HepG2 (cell line): ENCODE data around the gene EYA2. TPM values are rescaled to one million over a fixed set of nuclear protein-coding genes. Genes with fewer than 3 reads are reported as not detected.

Experiments
- ATAC-seq: fragments of 200-7000 bp; cut with Tn5 transposase; 3 replicates; pipeline ENCODE4 v1.9.1; 2020; ENCODE audit warnings: mild to moderate bottlenecking, moderate library complexity
- BruUV-seq: library from RNA; stranded (reverse); fragments of 400-500 nt; replicated peaks from 2 replicates; lab custom pipeline; 2021; lab: Mats Ljungman, UMichigan
- CTCF ChIA-PET: fragments of 300-600 bp; formaldehyde crosslinking; extraction: SDS; loops from one replicate; lab custom pipeline; 2021; ENCODE audit warnings: low total read pairs, inconsistent platforms, low intra/inter-chr PET ratio; lab: Yijun Ruan, JAX
- POLR2A ChIA-PET: fragments of 350-600 bp; sonication (Branson Sonifier 250); formaldehyde crosslinking; loops from one replicate; lab custom pipeline; 2020; ENCODE audit warnings: antibody characterized with exemption, inconsistent platforms; lab: Yijun Ruan, JAX
- DNase-seq: peaks from one replicate; pipeline ENCODE4 v3.0.0-alpha.2; 2015; ENCODE audit warnings: low spot score
- FAIRE-seq: peaks from 3 replicates; lab custom pipeline; 2011; peaks lifted over from hg19 to GRCh38; lab: Jason Lieb, UNC
- H2AFZ ChIP-seq: one replicate; pipeline ENCODE4 v1.6.1; 2011; ENCODE audit warnings: low read length, inconsistent platforms
- H3K27ac ChIP-seq: fragments of 300-600 bp; 3 replicates; pipeline ENCODE4 v1.8.0; 2011; ENCODE audit warnings: mixed run types, mild to moderate bottlenecking, mixed read lengths, low read length, inconsistent platforms; ENCODE audit not compliant: insufficient read depth; ENCODE audit errors: extremely low read length
- H3K27me3 ChIP-seq, 2 experiments: fragments of 200-600 bp in 1 of 2; 2 replicates in 1 of 2; 3 replicates in 1 of 2; pipeline versions ENCODE4 v1.6.0 to v1.8.0; 2011; ENCODE audit warnings: low read length in 2 of 2, mild to moderate bottlenecking in 2 of 2, moderate library complexity in 2 of 2, inconsistent platforms in 1 of 2; ENCODE audit not compliant: insufficient read depth in 2 of 2, control insufficient read depth in 1 of 2
- H3K36me3 ChIP-seq, 2 experiments: fragments of 200-600 bp in 1 of 2; replicated peaks in 1 of 2; 2 replicates in 1 of 2; 3 replicates in 1 of 2; pipeline versions ENCODE4 v1.5.1 to v1.8.0; 2011; ENCODE audit warnings: low read length in 2 of 2, inconsistent platforms in 1 of 2; ENCODE audit not compliant: insufficient read depth in 2 of 2, control insufficient read depth in 1 of 2
- H3K4me1 ChIP-seq: 2 replicates; pipeline ENCODE4 v1.5.1; 2012; ENCODE audit warnings: low read length, inconsistent platforms; ENCODE audit not compliant: insufficient read depth
- H3K4me2 ChIP-seq: 2 replicates; pipeline ENCODE4 v1.6.0; 2011; ENCODE audit warnings: low read depth, low read length, inconsistent platforms
- H3K4me3 ChIP-seq, 3 experiments: fragments of 200-600 bp in 1 of 3; sonication (generic), shearing (Covaris generic) in 1 of 3; replicated peaks in 1 of 3; 2 replicates each; pipeline ENCODE4 v1.5.1; 2011 to 2016; ENCODE audit warnings: low read length in 3 of 3, inconsistent platforms in 2 of 3, low read depth in 2 of 3, mild to moderate bottlenecking in 2 of 3, control low read depth in 1 of 3, mixed read lengths in 1 of 3; ENCODE audit not compliant: insufficient read depth in 1 of 3
- H3K79me2 ChIP-seq: one replicate; pipeline ENCODE4 v1.6.1; 2011; ENCODE audit warnings: low read length, inconsistent platforms; ENCODE audit not compliant: insufficient read depth
- H3K9ac ChIP-seq: 2 replicates; pipeline ENCODE4 v1.6.0; 2011; ENCODE audit warnings: mild to moderate bottlenecking, low read depth, low read length, inconsistent platforms; ENCODE audit not compliant: insufficient read depth
- H3K9me3 ChIP-seq: 2 replicates; pipeline ENCODE4 v1.5.1; 2012; ENCODE audit warnings: mild to moderate bottlenecking, low read length
- H4K20me1 ChIP-seq: 2 replicates; pipeline ENCODE4 v1.6.0; 2011; ENCODE audit warnings: inconsistent platforms, mild to moderate bottlenecking, low read length, moderate library complexity; ENCODE audit not compliant: insufficient read depth
- ATF3 ChIP-seq: sonication (generic); formaldehyde crosslinking; IDR thresholded peaks from 2 replicates; pipeline ENCODE4 v1.4.0; 2020; ENCODE audit warnings: missing genetic modification reagents
- GATAD1 ChIP-seq: IDR thresholded peaks from 2 replicates; pipeline ENCODE4 v1.6.1; 2016; ENCODE audit warnings: missing genetic modification reagents, missing compliant biosample characterization
- MIER2 ChIP-seq: IDR thresholded peaks from 2 replicates; pipeline ENCODE4 v1.6.1; 2016; ENCODE audit warnings: missing biosample characterization, missing genetic modification reagents
- SETDB1 ChIP-seq: sonication (generic); formaldehyde crosslinking; IDR thresholded peaks from 2 replicates; pipeline ENCODE4 v1.5.1; 2020; ENCODE audit warnings: missing genetic modification reagents, mild to moderate bottlenecking, borderline replicate concordance
- TBL1XR1 ChIP-seq: fragments of 150-350 bp; IDR thresholded peaks from 2 replicates; pipeline ENCODE4 v1.6.1; 2014; ENCODE audit warnings: borderline replicate concordance, low read length; ENCODE audit not compliant: partially characterized antibody
- TOE1 ChIP-seq: sonication (generic); formaldehyde crosslinking; IDR thresholded peaks from 2 replicates; pipeline ENCODE4 v1.4.0; 2020; ENCODE audit warnings: mild to moderate bottlenecking, missing genetic modification reagents
- ZFP36L1 ChIP-seq: sonication (generic); formaldehyde crosslinking; IDR thresholded peaks from 2 replicates; pipeline ENCODE4 v1.8.0; 2022; ENCODE audit warnings: mild to moderate bottlenecking, missing genetic modification reagents, moderate library complexity
- ZNF136 ChIP-seq: sonication (generic); formaldehyde crosslinking; IDR thresholded peaks from 2 replicates; pipeline ENCODE4 v1.8.1; 2022; ENCODE audit warnings: low read depth, mild to moderate bottlenecking, moderate library complexity, missing genetic modification reagents
- ZNF577 ChIP-seq: sonication (generic); formaldehyde crosslinking; IDR thresholded peaks from 2 replicates; pipeline ENCODE4 v1.4.0; 2020; ENCODE audit warnings: mild to moderate bottlenecking, low read depth, missing genetic modification reagents, borderline replicate concordance
- ZNF619 ChIP-seq: sonication (generic); formaldehyde crosslinking; IDR thresholded peaks from 2 replicates; pipeline ENCODE4 v1.4.0; 2020; ENCODE audit warnings: mild to moderate bottlenecking, missing genetic modification reagents
- ZNF629 ChIP-seq: sonication (generic); formaldehyde crosslinking; conservative IDR thresholded peaks from 2 replicates; pipeline ENCODE4 v1.5.0; 2020; ENCODE audit warnings: missing genetic modification reagents
- WGBS: methylation state at CpG from one replicate; pipeline ENCODE4 v1.1.6; 2017; ENCODE audit warnings: low lambda C conversion rate; 5-methylcytosine and 5-hydroxymethylcytosine counted together
- in situ Hi-C: cut with HindIII; loops from 2 replicates; pipeline ENCODE4 v1.10.0; 2017; ENCODE audit warnings: low pct_unique_long_range_greater_than_20kb; ENCODE audit not compliant: extremely low pct_ligation_motif_present
- intact Hi-C: fragments of 100-400 bp; cut with micrococcal nuclease; formaldehyde crosslinking; loops from one replicate; pipeline ENCODE4 v1.10.0; 2022; ENCODE audit not compliant: unreplicated experiment
- polyA plus RNA-seq, 8 experiments: library from polyadenylated mRNA; depleted of rRNA in 3 of 8; stranded (reverse) in 7 of 8; unstranded in 1 of 8; fragments of >200 nt; fragmentation: Illumina TruSeq in 4 of 8; extraction: Trizol in 4 of 8; gene quantifications; 2 replicates each; pipeline versions ENCODE4 v1.2.1 to v1.2.3, GENCODE V29; 2011 to 2016; ENCODE audit warnings: low read depth in 4 of 8, missing spikeins in 1 of 8, mixed read lengths in 1 of 8; ENCODE audit not compliant: insufficient read depth in 1 of 8
- total RNA-seq, 5 experiments: library from RNA; depleted of rRNA; stranded (reverse); fragments of >200 nt; fragmentation: Illumina TruSeq; extraction: Trizol; gene quantifications; 2 replicates each; pipeline ENCODE4 v1.2.3, GENCODE V29; 2016; ENCODE audit warnings: low read depth in 1 of 5
- TF ChIP-seq, protein P1 (sequence below): sonication (generic); formaldehyde crosslinking; IDR thresholded peaks from 2 replicates; pipeline ENCODE4 v1.5.0; 2020; ENCODE audit warnings: missing genetic modification reagents
- TF ChIP-seq, protein P2 (sequence below): sonication (generic); formaldehyde crosslinking; IDR thresholded peaks from 2 replicates; pipeline ENCODE4 v1.4.0; 2020; ENCODE audit warnings: missing genetic modification reagents

Gene EYA2
- total and polyA plus RNA-seq, 2 of the 13 experiments (the other 11 are each of a cell fraction or from before 2014, with no cell fraction given): not detected

DNA sequence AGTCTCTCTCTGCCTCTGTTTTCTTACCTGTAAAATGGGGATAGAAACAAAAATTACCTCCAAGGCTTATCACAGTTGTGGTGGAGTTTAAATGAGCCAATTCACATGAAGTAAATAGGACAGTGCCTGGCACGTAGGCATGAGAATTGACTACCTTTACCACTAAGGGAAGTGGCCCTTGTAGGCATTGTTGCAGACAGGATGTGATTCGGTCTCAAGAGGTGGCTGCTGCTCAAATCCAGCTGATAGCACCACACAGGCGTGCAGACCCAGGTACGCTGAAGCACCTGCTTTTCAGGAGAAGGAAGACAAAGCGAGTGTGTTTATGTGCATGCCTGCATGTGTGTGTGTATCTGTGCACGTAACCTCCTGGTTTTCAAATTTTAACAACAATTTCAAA lies 108.6 kb downstream of the EYA2 start:
- in situ Hi-C loops: no loop called here
- Histone ChIP-seq H3K79me2 (no peaks in the 10 kb centered on the region), H3K27ac (no peak overlapping the region), H2AFZ (no peak overlapping the region), H3K4me3 (no peak overlapping the region), H3K27me3 (peaks cover 0 to 23% of the 10 kb centered on the region in 2 experiments; a peak in 2 of 5 replicates), H3K4me2 (no peak overlapping the region), H3K36me3 (no peaks in the 10 kb centered on the region), H3K9me3 (no peaks in the 10 kb centered on the region), H4K20me1 (no peaks in the 10 kb centered on the region), H3K4me1 (no peaks in the 10 kb centered on the region), H3K9ac (no peak overlapping the region)
- ATAC-seq (no peak), DNase-seq (no peak), FAIRE-seq (no peak)
- 7% methylated on average over 6 of the region's 6 CpGs for WGBS
- peak; percentile 38; the same call in 1 of the 2 replicates for TF ChIP-seq ZNF629 (CRISPR knock-in tag)
- TF ChIP-seq, protein P1, sequence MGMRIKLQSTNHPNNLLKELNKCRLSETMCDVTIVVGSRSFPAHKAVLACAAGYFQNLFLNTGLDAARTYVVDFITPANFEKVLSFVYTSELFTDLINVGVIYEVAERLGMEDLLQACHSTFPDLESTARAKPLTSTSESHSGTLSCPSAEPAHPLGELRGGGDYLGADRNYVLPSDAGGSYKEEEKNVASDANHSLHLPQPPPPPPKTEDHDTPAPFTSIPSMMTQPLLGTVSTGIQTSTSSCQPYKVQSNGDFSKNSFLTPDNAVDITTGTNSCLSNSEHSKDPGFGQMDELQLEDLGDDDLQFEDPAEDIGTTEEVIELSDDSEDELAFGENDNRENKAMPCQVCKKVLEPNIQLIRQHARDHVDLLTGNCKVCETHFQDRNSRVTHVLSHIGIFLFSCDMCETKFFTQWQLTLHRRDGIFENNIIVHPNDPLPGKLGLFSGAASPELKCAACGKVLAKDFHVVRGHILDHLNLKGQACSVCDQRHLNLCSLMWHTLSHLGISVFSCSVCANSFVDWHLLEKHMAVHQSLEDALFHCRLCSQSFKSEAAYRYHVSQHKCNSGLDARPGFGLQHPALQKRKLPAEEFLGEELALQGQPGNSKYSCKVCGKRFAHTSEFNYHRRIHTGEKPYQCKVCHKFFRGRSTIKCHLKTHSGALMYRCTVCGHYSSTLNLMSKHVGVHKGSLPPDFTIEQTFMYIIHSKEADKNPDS (CRISPR knock-in tag): no peak
- no TSS peak for BruUV-seq
- intact Hi-C loops: no loop called here
- ChIA-PET POLR2A (no interaction called here), CTCF (no interaction called here)

- peaks cover 0 to 22% of the 10 kb centered on the region in 2 experiments; a peak in 2 of 5 replicates for H3K27me3 ChIP-seq
- FAIRE-seq (no peak), DNase-seq (no peak), ATAC-seq (no peak)
- H2AFZ ChIP-seq: no peak overlapping the region
- H3K4me2 ChIP-seq: no peak overlapping the region
- H3K36me3 ChIP-seq: no peaks in the 10 kb centered on the region
- H3K9me3 ChIP-seq: no peaks in the 10 kb centered on the region
- POLR2A ChIA-PET: no interaction called here
- H3K79me2 ChIP-seq: no peaks in the 10 kb centered on the region
- CTCF ChIA-PET: no interaction called here
- no peaks in the 10 kb centered on the region for H4K20me1 ChIP-seq
- 21% methylated on average over 4 of the region's 4 CpGs for WGBS
- intact Hi-C loops: no loop called here
- no TSS peak for BruUV-seq
- no peak overlapping the region for H3K4me3 ChIP-seq
- H3K27ac ChIP-seq: no peak overlapping the region
- H3K9ac ChIP-seq: no peak overlapping the region
- in situ Hi-C loops: no loop called here
- H3K4me1 ChIP-seq: no peaks in the 10 kb centered on the region
- TF ChIP-seq ZNF577 (CRISPR knock-in tag): no peak
- TF ChIP-seq MIER2 (CRISPR knock-in tag): no peak
- no peak for TF ChIP-seq ZFP36L1
- TF ChIP-seq ATF3: no peak
- no peak for TF ChIP-seq ZNF619
- no peak for TF ChIP-seq ZNF136
- no peak for TF ChIP-seq TOE1 (CRISPR knock-in tag)
- TF ChIP-seq GATAD1: no peak
- TF ChIP-seq TBL1XR1: no peak
- no peak for TF ChIP-seq SETDB1 (CRISPR knock-in tag)
- TF ChIP-seq, protein P2, sequence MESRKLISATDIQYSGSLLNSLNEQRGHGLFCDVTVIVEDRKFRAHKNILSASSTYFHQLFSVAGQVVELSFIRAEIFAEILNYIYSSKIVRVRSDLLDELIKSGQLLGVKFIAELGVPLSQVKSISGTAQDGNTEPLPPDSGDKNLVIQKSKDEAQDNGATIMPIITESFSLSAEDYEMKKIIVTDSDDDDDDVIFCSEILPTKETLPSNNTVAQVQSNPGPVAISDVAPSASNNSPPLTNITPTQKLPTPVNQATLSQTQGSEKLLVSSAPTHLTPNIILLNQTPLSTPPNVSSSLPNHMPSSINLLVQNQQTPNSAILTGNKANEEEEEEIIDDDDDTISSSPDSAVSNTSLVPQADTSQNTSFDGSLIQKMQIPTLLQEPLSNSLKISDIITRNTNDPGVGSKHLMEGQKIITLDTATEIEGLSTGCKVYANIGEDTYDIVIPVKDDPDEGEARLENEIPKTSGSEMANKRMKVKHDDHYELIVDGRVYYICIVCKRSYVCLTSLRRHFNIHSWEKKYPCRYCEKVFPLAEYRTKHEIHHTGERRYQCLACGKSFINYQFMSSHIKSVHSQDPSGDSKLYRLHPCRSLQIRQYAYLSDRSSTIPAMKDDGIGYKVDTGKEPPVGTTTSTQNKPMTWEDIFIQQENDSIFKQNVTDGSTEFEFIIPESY (CRISPR knock-in tag): no peak
These were observed 109.5 kb downstream of the EYA2 start for GRCh38 chr20:47004179-47004578.
